Breast epithelium (tissue), 4 donors: ENCODE measurements around the gene SYNPO2. TPM values are rescaled to one million over a fixed set of nuclear protein-coding genes. Genes with fewer than 3 reads are reported as not detected.

Source experiments
- DNase-seq, 2 donors: peaks; one replicate each; pipeline ENCODE4 v3.0.0-alpha.2; 2019; ENCODE audit warnings: low spot score in 2 of 2
- H3K27ac ChIP-seq, 2 donors: fragments of 200-600 bp; sonication (generic) in 1 of 2; one replicate each; pipeline ENCODE4 v1.5.1; 2016 to 2019; ENCODE audit warnings: mild to moderate bottlenecking in 1 of 2
- H3K27me3 ChIP-seq, 2 donors: fragments of 200-600 bp; sonication (generic) in 1 of 2; one replicate each; pipeline versions ENCODE4 v1.5.1 to v1.6.0; 2017 to 2019; ENCODE audit warnings: control low read depth in 1 of 2, mild to moderate bottlenecking in 1 of 2
- H3K36me3 ChIP-seq: fragments of 200-600 bp; one replicate; pipeline ENCODE4 v1.5.1; 2019
- H3K4me1 ChIP-seq, 2 donors: fragments of 200-600 bp; sonication (generic); one replicate each; pipeline ENCODE4 v1.5.1; 2016 to 2019; ENCODE audit warnings: control low read depth in 1 of 2
- H3K4me3 ChIP-seq, 3 donors: fragments of 200-600 bp; sonication (generic); 1 replicate in 2 of 3; 2 replicates in 1 of 3; pipeline ENCODE4 v1.5.1; 2016 to 2019; ENCODE audit warnings: mild to moderate bottlenecking in 3 of 3, moderate library complexity in 2 of 3
- H3K9me3 ChIP-seq, 2 donors: fragments of 200-600 bp; sonication (generic) in 1 of 2; one replicate each; pipeline ENCODE4 v1.5.1; 2016 to 2019; ENCODE audit warnings: control low read depth in 1 of 2
- CTCF ChIP-seq, 3 donors: fragments of 450-650 bp; IDR thresholded peaks; one replicate each; pipeline ENCODE4 v1.5.1; 2016 to 2017; ENCODE audit warnings: antibody characterized with exemption in 3 of 3, mild to moderate bottlenecking in 3 of 3, moderate library complexity in 3 of 3
- POLR2A ChIP-seq: fragments of 450-650 bp; IDR thresholded peaks from one replicate; pipeline ENCODE4 v1.6.1; 2016; ENCODE audit warnings: antibody characterized with exemption, mild to moderate bottlenecking, moderate library complexity
- POLR2AphosphoS5 ChIP-seq, 3 donors: sonication (generic); formaldehyde crosslinking; IDR thresholded peaks; one replicate each; pipeline ENCODE4 v1.6.1; 2017; ENCODE audit warnings: antibody characterized with exemption in 3 of 3
- intact Hi-C: fragments of 100-400 bp; cut with DNase I; formaldehyde crosslinking; loops from one replicate; pipeline ENCODE4 v1.15.1; 2023; ENCODE audit warnings: low total_unique reads
- total RNA-seq, 3 donors: library from RNA; depleted of rRNA; stranded (reverse); fragments of >200 nt; gene quantifications; one replicate each; pipeline ENCODE4 v1.1.0, GENCODE V29; 2016

Gene SYNPO2
- total RNA-seq, 3 donors from 2014 or later = 30.2 to 90.1 (median 52.7) TPM

GRCh38 chr4:119080721-119081541 is 192.3 kb downstream of the SYNPO2 start:
- H3K4me3 ChIP-seq = no peak overlapping the region
- intact Hi-C loops = no loop called here
- H3K27me3 ChIP-seq = no peaks in the 10 kb centered on the region
- TF ChIP-seq POLR2AphosphoS5 (IDR thresholded peaks at IDR 0.05) = no peak
- no peak for TF ChIP-seq POLR2A
- no peak for TF ChIP-seq CTCF (IDR thresholded peaks at IDR 0.05)
- H3K9me3 ChIP-seq = no peaks in the 10 kb centered on the region
- no peak for DNase-seq
- no peaks in the 10 kb centered on the region for H3K36me3 ChIP-seq
- H3K4me1 ChIP-seq = no peaks in the 10 kb centered on the region
- H3K27ac ChIP-seq = no peak overlapping the region

GRCh38 chr4:119081542-119081859 is 192.8 kb downstream of the SYNPO2 start:
- Histone ChIP-seq H3K9me3 (no peaks in the 10 kb centered on the region), H3K4me3 (no peak overlapping the region), H3K4me1 (no peaks in the 10 kb centered on the region), H3K36me3 (no peaks in the 10 kb centered on the region), H3K27me3 (no peaks in the 10 kb centered on the region), H3K27ac (no peak overlapping the region)
- intact Hi-C loops = no loop called here
- TF ChIP-seq CTCF (IDR thresholded peaks at IDR 0.05) (no peak), POLR2A (no peak), POLR2AphosphoS5 (IDR thresholded peaks at IDR 0.05) (no peak)
- no peak for DNase-seq

GRCh38 chr4:119081943-119082342 is 193.3 kb downstream of the SYNPO2 start:
- DNase-seq = no peak
- no peak overlapping the region for H3K4me3 ChIP-seq
- H3K27me3 ChIP-seq = no peaks in the 10 kb centered on the region
- TF ChIP-seq POLR2AphosphoS5 (IDR thresholded peaks at IDR 0.05) (peak in 1 of 3 donors; percentile 68), POLR2A (no peak)
- intact Hi-C loops = no loop called here
- no peaks in the 10 kb centered on the region for H3K36me3 ChIP-seq
- peak overlapping the region in 1 of 2 donors; percentile 43 for H3K27ac ChIP-seq
- H3K9me3 ChIP-seq = no peaks in the 10 kb centered on the region
- H3K4me1 ChIP-seq = no peaks in the 10 kb centered on the region

- Histone ChIP-seq H3K9me3 (no peaks in the 10 kb centered on the region), H3K4me1 (no peaks in the 10 kb centered on the region), H3K27me3 (no peaks in the 10 kb centered on the region), H3K27ac (no peak overlapping the region), H3K4me3 (no peak overlapping the region), H3K36me3 (no peaks in the 10 kb centered on the region)
- intact Hi-C loops = no loop called here
- no peak for TF ChIP-seq POLR2AphosphoS5 (IDR thresholded peaks at IDR 0.05)
- no peak for TF ChIP-seq CTCF (IDR thresholded peaks at IDR 0.05)
- no peak for TF ChIP-seq POLR2A
- DNase-seq = no peak
Observed at GRCh38 chr4:119082661-119083060, 194.0 kb downstream of the SYNPO2 start.

GRCh38 chr4:119084513-119084912 is 195.9 kb downstream of the SYNPO2 start:
- DNase-seq = no peak
- intact Hi-C loops = no loop called here
- Histone ChIP-seq H3K4me1 (no peaks in the 10 kb centered on the region), H3K4me3 (no peak overlapping the region), H3K27me3 (no peaks in the 10 kb centered on the region), H3K36me3 (no peaks in the 10 kb centered on the region), H3K9me3 (no peaks in the 10 kb centered on the region), H3K27ac (no peak overlapping the region)
- no peak for TF ChIP-seq POLR2AphosphoS5 (IDR thresholded peaks at IDR 0.05)
- TF ChIP-seq CTCF (IDR thresholded peaks at IDR 0.05) = no peak
- TF ChIP-seq POLR2A = no peak
